ENCODE data around the gene UBA3. TPM values are rescaled to one million over a fixed set of nuclear protein-coding genes. Genes with fewer than 3 reads are reported as not detected.

Gene UBA3
- total RNA-seq, 1 experiment from 2014 or later, result 40.5 TPM

DNA sequence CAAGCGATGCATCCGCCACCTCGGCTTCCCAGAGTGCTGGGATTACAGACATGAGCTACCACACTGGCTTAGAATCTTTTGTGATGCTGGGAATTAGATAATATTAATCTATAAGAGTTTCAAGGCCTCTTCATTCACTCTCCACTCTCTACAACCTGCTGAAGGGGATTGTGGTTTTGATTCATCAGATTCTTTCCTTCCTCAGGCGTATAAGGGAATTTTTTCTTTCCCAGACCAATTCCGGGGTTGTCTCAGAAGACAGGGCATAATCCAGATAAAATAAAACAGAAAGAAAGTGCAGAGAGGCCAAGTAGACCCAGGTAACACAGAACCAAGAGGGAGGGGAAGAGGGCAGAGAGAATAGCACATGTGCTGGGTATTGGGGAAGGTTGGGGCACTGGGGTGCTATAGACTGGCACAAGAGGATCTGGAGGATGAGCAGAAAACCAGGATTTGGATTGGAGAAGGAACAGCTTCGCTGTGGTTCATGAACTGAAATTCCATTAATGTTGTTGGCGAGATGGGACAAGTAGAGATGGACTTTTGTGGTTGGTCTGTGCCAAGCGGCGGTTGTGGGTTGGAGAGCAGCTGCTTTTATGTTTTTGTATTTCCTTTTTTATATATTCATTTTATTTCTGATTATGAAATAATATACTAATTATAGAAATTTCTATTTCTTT is 17.4 kb upstream of the UBA3 start:
- H3K4me3 ChIP-seq (ENCODE audit: low read depth, low read length, poor library complexity, severe bottlenecking), result no peak overlapping the region
- no peak for TF ChIP-seq EZH2 (IDR thresholded peaks at IDR 0.05; ENCODE audit: borderline replicate concordance, low read depth, low read length, poor library complexity, severe bottlenecking)
- TF ChIP-seq, protein P1, sequence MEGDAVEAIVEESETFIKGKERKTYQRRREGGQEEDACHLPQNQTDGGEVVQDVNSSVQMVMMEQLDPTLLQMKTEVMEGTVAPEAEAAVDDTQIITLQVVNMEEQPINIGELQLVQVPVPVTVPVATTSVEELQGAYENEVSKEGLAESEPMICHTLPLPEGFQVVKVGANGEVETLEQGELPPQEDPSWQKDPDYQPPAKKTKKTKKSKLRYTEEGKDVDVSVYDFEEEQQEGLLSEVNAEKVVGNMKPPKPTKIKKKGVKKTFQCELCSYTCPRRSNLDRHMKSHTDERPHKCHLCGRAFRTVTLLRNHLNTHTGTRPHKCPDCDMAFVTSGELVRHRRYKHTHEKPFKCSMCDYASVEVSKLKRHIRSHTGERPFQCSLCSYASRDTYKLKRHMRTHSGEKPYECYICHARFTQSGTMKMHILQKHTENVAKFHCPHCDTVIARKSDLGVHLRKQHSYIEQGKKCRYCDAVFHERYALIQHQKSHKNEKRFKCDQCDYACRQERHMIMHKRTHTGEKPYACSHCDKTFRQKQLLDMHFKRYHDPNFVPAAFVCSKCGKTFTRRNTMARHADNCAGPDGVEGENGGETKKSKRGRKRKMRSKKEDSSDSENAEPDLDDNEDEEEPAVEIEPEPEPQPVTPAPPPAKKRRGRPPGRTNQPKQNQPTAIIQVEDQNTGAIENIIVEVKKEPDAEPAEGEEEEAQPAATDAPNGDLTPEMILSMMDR (conservative IDR thresholded peaks at IDR 0.05; ENCODE audit: low read depth, low read length), result no peak
- no peaks in the 10 kb centered on the region for H3K27me3 ChIP-seq (replicated peaks; ENCODE audit: insufficient read depth, low read depth, low read length, poor library complexity)
- no TSS peak for BruUV-seq (replicated peaks)
- H3K36me3 ChIP-seq (ENCODE audit: insufficient read depth, low read length, poor library complexity, severe bottlenecking), result no peaks in the 10 kb centered on the region
- H3K4me1 ChIP-seq (ENCODE audit: insufficient read depth, low read length, poor library complexity, severe bottlenecking), result peaks cover 7% of the 10 kb centered on the region
- DNase-seq (ENCODE audit: low spot score), result no peak
- CTCF ChIA-PET, result no interaction called here
- H3K27ac ChIP-seq (ENCODE audit: low read depth, low read length, poor library complexity, severe bottlenecking), result no peak overlapping the region
- intact Hi-C loops (cut with micrococcal nuclease; ENCODE audit: unreplicated experiment), result no loop called here
- POLR2A ChIA-PET (ENCODE audit: low non-redundant PET), result no interaction called here
- no peaks in the 10 kb centered on the region for H3K9me3 ChIP-seq (ENCODE audit: low read depth, low read length, poor library complexity, severe bottlenecking)

DNA sequence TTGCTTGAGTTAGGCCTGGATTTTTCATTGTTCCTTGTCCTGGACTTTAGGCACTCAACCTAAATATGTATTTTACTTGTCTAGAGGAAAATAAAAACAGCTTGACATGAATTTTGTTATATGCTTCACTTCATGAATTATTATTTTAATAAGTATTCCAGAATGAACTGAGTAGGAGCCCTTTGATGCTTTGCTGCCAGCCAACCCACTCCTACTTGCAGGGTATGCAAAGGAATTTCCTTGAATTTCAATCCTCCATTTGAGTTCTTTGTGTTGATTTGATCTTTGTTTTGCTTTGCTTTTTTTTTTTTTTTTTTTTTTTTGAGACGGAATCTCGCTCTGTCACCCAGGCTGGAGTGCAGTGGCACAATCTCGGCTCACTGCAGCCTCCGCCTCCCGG is 16.1 kb upstream of the UBA3 start:
- H3K27ac ChIP-seq (ENCODE audit: low read depth, low read length, poor library complexity, severe bottlenecking), result no peak overlapping the region
- TF ChIP-seq, protein P1 (conservative IDR thresholded peaks at IDR 0.05; ENCODE audit: low read depth, low read length), result no peak
- TF ChIP-seq EZH2 (IDR thresholded peaks at IDR 0.05; ENCODE audit: borderline replicate concordance, low read depth, low read length, poor library complexity, severe bottlenecking), result no peak
- no TSS peak for BruUV-seq (replicated peaks)
- H3K9me3 ChIP-seq (ENCODE audit: low read depth, low read length, poor library complexity, severe bottlenecking), result no peaks in the 10 kb centered on the region
- intact Hi-C loops (cut with micrococcal nuclease; ENCODE audit: unreplicated experiment), result no loop called here
- CTCF ChIA-PET, result no interaction called here
- no peak for DNase-seq (ENCODE audit: low spot score)
- H3K27me3 ChIP-seq (replicated peaks; ENCODE audit: insufficient read depth, low read depth, low read length, poor library complexity), result no peaks in the 10 kb centered on the region
- POLR2A ChIA-PET (ENCODE audit: low non-redundant PET), result no interaction called here
- H3K4me1 ChIP-seq (ENCODE audit: insufficient read depth, low read length, poor library complexity, severe bottlenecking), result peaks cover 12% of the 10 kb centered on the region
- H3K4me3 ChIP-seq (ENCODE audit: low read depth, low read length, poor library complexity, severe bottlenecking), result no peak overlapping the region
- H3K36me3 ChIP-seq (ENCODE audit: insufficient read depth, low read length, poor library complexity, severe bottlenecking), result no peaks in the 10 kb centered on the region

GRCh38 chr3:69095636-69096035 is 15.5 kb upstream of the UBA3 start:
- peaks cover 12% of the 10 kb centered on the region for H3K4me1 ChIP-seq (ENCODE audit: insufficient read depth, low read length, poor library complexity, severe bottlenecking)
- H3K27me3 ChIP-seq (replicated peaks; ENCODE audit: insufficient read depth, low read depth, low read length, poor library complexity), result no peaks in the 10 kb centered on the region
- ChIA-PET CTCF (no interaction called here), POLR2A (ENCODE audit: low non-redundant PET) (no interaction called here)
- H3K36me3 ChIP-seq (ENCODE audit: insufficient read depth, low read length, poor library complexity, severe bottlenecking), result no peaks in the 10 kb centered on the region
- TF ChIP-seq EZH2 (IDR thresholded peaks at IDR 0.05; ENCODE audit: borderline replicate concordance, low read depth, low read length, poor library complexity, severe bottlenecking), result no peak
- TF ChIP-seq, protein P1 (conservative IDR thresholded peaks at IDR 0.05; ENCODE audit: low read depth, low read length), result no peak
- no peaks in the 10 kb centered on the region for H3K9me3 ChIP-seq (ENCODE audit: low read depth, low read length, poor library complexity, severe bottlenecking)
- BruUV-seq (replicated peaks), result no TSS peak
- no peak for DNase-seq (ENCODE audit: low spot score)
- no peak overlapping the region for H3K4me3 ChIP-seq (ENCODE audit: low read depth, low read length, poor library complexity, severe bottlenecking)
- no peak overlapping the region for H3K27ac ChIP-seq (ENCODE audit: low read depth, low read length, poor library complexity, severe bottlenecking)
- intact Hi-C loops (cut with micrococcal nuclease; ENCODE audit: unreplicated experiment), result no loop called here

All from A673 (cell line).